Body of pancreas (tissue), 4 donors: ENCODE results near the gene PLEKHF1.

ENCODE experiments used
- CTCF ChIP-seq, 7 experiments: fragments of 450-650 bp in 4 of 7; fragments of 200-600 bp in 3 of 7; sonication (generic) in 3 of 7; IDR thresholded peaks; one replicate each; pipeline ENCODE4 v1.5.1; 2016 to 2019; ENCODE audit warnings: antibody characterized with exemption in 7 of 7
- POLR2A ChIP-seq, 3 donors: fragments of 450-650 bp; IDR thresholded peaks; one replicate each; pipeline ENCODE4 v1.6.1; 2016; ENCODE audit warnings: antibody characterized with exemption in 3 of 3, mild to moderate bottlenecking in 2 of 3

- no peak for TF ChIP-seq CTCF (IDR thresholded peaks at IDR 0.05)
- TF ChIP-seq POLR2A (IDR thresholded peaks at IDR 0.05), result no peak
Measured at GRCh38 chr19:29680447-29680846, 15.2 kb downstream of the PLEKHF1 start.
